Measurements from ENCODE around the gene LIMCH1.
"Not testable (repeated sequence)": the region's sequence is repeated elsewhere in the genome, so short reads cannot be mapped to it uniquely, and the experiment has no call there.

Gene LIMCH1

DNA sequence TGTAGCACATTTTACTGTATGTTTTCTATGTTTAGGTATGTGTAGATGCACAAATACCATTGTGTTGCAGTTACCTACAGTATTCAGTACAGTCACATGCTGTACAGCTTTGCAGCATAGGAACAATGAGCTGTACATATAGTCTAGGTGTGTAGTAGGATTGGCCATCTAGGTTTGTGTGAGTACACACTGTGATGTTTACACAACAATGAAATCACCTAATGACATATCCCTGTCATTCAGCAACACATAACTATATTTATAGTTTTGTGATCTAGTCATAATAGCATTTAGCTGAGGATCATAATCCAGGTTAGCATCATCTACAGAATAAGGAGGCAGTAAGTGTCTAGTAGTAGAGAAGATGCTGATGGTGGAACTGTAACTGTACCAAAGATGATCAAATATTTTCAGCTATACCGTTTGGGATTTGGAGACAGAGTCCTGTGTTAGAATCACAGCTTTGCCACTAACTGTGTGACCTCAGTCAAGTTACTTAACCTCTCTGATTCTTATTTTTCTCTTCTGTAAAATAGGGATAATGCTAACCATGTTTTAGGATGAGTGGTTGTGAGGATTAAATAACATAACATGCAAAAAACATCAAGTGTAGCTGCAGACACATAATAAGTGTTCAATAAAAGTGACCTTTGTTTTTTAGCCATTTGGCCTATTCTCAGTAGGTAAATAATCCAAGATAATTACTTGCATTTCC is 73.3 kb downstream of the LIMCH1 start:
- DNase-seq = no peak

DNA sequence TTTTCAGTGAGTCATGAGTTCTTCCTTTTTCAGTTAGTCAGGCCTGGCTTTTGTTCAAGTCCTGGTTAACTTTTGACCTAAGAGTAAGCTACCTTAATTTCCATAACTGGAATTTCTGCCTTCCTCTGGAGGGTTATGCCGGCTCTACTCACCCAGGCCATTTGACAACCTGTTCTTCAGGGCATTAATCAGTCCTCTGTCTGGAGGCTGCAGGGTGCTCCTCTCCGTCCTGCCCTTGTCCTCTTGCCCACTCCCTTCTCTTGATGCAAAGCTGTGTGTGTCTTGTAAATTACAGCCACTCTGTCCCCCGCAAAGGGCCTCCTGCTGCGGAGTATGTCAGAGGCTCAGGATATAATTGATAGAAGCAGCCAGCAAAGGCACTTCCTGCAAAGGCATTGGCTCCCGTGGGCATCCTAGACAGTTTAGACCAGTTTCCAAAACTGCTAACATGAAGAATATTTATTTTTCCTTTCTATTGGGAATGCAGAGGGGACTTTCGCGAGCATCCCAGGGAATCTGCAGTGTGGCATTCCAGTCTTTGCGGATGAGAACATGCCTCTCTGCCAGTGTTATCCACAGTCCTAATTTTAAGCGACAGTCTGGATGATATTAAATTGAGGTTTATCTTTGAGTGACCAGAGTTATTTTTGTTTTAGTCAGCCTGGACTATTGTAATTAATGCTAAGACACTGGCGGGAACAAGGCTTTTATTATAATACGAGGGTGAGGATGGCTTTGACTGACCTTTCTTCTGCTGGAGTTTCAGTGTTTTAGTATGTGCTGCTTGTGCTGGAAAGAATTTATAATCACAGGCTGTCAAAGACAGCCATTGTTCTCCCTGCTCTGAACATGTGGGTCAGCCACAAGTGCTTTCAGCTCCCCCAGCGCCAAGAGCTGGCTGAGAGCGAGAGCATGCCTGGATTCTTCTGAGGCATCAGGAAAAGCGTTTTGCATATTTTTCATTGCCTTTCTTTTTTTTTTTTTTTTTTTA is 74.2 kb downstream of the LIMCH1 start:
- no peak for DNase-seq

DNA sequence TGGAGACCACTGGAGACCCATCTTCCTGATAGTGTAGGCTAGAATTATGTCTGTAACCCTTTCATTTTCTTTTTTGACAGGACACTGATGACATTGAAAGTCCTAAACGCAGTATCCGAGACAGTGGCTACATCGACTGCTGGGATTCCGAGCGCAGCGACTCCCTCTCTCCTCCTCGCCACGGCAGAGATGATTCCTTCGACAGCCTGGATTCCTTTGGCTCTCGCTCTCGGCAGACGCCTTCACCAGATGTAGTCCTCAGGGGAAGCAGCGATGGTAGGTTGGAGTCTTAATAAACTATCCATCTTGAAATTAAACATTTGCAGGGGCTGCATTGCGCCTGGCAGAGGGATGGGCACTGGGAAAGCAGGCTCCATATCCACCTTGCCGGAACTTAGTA is 75.4 kb downstream of the LIMCH1 start:
- no peak for DNase-seq

DNA sequence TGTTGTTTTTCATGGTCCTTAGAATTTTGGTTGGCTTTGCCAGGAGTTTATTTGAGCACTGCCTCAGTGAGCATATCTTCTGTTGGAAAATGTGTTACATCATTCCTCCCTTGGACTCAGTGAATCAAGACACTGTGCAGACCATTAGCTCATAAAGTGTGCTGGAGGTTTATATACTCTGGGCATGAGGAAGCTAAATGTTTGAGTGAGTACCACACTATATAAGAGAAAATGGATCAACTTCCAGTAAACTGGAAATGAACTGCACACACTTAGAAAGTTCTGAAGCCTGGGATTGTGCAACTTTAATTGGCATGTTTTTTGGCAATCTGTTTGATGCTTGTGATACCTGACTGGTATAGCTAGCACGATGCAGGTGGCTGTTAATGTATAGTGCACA is 75.9 kb downstream of the LIMCH1 start:
- no peak for DNase-seq

DNA sequence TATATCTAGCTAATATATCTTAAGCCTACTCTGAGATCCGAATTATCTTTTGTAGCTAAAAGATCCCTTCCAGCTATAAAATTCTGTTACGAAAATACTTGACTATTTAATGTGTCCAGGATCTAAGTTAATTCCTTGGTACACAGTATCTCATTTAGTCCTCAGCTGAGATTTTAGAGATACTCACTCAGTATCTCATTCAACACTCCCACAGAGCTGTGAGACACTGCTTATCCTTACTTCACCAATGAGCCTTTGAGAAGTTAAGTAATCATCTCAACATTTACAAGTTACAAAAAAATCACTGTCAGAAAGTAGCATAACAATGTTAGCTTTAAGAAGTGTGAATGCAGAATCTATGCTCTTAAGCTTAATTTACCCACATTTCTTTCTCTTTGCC is 76.6 kb downstream of the LIMCH1 start:
- DNase-seq = no peak

DNA sequence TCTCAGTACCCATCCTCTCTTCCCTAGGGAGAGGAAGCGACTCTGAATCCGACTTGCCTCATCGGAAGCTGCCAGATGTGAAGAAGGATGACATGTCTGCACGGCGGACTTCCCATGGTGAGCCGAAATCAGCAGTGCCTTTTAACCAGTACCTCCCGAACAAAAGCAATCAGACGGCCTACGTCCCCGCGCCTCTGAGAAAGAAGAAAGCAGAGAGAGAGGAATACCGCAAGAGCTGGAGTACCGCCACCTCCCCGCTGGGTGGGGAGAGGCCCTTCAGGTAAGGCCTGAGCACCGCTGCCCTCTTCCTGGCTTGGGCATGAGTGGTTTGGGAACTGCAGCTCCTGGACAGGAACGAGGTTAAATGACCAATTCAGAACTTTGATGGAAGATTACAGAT is 81.2 kb downstream of the LIMCH1 start:
- DNase-seq = no peak

DNA sequence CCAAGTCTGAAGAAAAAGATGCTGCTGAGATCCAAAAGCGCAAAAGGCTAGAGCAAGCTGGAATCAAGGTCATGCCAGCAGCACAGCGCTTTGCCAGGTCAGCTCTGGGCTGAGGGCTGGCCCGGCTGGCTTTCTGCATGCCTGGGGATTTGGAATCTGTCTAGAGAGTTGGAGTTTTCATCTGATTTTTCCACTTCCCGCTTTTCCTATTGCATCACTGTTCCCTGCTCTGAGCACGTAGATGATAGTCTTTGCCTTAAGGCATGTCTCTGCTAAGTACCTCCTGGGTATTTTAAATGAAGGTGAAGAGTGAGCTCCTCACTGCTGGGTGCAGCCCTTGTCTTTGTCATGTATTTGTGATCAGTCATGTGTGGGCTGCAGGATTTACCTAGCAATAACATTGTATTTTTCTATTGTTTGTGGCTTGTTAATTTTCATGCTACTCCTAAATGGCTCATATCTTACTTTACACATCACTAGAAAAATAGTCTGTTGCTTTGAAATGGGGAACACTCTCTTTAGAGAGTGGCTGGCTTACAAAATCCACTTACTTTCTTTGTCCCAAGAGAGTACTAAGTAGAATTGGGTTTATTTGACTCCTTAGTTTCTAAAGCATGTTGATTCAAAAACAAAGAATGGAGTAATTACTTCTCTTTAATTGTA is 82.8 kb downstream of the LIMCH1 start:
- DNase-seq = no peak

DNA sequence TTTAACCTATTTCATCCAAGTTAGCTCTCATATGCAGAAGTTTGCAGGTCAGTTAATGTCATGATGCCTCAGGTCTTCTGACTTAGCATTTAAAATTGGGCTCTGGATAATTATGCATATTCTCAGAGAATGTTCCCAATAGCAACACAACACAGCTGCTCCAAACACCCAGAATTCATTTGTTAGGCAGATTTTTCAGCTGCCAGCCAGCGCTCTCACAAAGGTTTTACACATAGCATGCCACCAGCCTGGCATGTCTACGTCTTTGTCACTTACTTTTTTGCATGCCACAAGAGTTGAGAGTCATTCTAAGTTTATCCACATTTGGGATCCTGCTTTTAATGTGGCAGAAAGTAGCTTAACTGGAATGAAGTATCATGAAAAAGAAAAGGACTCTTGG is 84.8 kb downstream of the LIMCH1 start:
- DNase-seq = no peak

DNA sequence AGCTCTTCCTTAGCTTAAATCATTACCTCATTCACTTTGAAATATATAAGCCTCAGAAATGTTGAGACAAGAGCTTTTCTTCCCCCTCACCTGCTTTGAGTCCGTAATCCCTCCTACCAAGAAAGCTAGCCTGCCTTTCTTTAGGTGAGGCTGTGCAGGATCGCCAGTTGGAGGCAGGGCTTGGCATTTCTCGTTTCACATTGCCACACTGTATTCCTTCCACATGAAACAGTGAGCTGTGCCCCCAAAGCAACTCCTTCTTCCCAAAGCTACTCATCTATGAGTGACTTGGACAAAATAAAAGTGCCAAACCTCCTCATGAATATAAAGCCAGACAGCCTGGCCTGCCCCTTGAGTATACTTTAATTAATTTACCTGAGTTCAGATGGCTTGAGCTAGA is 86.8 kb downstream of the LIMCH1 start:
- no peak for DNase-seq

DNA sequence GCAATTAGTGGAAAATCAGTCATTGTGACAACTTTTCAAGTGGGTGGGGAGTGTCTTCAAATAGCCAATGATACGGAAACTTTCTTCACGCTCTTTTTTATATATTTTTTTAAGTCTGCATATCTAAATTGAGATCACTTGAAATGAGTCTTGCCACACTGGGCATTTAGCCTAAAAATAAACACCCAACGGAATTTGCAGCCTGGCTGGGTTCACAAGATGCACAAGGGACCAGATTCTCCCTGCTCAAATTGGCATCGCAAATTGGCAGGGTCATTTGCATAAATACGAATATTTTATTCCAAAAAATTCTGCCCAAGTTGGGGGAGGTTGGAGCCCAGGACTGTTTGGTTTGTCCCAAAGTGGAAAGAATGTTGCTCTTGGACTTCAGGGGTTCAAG is 87.6 kb downstream of the LIMCH1 start:
- no peak for DNase-seq

DNA sequence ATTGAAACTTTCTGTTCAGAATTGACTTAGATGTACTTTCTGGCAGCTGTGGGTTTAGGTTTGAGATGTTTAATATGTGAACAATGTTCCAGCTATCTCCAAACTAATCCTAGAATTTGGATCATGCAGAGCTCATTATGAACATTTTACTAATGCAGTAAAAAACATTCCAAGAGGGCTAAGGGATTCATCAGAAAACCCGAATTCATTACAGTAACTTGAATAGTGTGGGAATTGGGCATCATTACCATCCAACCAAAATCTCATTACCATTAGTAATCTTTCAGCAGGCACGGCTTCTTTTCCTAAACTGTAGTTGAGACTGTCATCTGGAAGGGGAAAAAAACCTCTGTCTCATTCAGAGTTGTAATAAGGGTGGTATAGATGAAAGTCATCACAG is 91.0 kb downstream of the LIMCH1 start:
- DNase-seq = no peak

DNA sequence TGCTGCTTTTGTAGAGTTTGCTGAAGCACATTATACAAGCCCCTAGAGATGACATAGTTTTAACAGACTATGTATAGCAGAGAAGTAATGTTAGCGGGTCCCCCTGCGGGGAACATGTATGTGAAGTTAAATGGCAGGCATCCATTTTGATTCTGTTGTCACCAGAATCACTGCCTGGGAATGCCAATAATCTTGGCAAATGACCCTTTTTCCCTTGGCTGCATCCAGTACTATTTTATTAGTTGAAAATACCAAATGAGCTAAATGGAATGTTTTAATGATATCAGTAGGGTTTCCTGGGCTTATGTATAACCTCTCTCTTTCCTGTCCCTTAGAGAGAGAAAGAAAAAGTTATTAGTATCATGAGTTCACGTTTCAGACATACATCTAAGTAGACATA is 93.6 kb downstream of the LIMCH1 start:
- no peak for DNase-seq

DNA sequence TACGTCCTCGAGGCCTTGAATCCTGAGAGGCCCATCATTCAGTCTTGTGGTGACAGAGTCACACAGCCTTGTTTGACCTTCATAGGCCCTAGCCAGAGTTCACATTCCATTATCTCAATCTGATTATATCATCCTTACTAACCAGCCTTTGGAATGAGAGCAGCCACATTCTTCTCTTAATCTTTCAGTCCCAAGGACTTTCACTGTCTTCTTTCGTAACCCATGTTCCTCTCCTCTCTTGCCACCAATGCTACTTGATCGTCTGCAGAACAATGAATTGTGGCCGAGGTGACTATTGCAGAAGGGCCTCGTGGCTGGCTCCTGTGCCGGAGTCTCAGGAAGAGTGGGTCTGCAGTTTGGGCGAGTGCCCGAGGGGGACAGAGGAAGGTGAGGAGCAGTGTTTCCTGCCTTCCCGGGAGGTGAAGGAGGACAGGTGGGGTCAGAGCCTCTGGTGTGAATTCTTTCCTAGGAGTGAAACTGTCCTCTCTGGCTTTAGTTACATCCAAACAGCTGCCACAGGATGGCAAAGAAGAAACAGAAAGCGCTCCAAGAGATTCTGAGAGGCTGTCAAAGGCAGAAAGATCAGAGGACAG is 94.6 kb downstream of the LIMCH1 start:
- DNase-seq = no peak

DNA sequence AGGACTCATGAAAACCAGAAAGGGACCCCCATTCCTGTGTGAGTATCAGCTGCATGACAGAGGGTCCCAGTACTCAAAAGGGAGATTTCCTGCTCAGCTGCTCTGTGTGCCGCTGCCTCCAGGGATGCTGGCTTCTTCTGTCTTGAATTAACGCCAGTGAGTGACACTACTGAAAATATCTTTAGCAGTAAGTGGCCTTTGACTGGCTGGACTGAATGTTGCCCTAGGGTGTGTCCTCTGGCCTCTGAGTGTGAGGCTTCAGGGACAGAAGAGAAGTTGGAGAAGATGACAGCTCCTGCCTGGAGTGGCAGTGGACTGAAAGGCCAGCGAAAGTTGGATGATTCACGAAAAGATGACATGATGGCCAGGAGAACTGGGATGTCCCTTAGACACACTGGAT is 95.4 kb downstream of the LIMCH1 start:
- no peak for DNase-seq

DNA sequence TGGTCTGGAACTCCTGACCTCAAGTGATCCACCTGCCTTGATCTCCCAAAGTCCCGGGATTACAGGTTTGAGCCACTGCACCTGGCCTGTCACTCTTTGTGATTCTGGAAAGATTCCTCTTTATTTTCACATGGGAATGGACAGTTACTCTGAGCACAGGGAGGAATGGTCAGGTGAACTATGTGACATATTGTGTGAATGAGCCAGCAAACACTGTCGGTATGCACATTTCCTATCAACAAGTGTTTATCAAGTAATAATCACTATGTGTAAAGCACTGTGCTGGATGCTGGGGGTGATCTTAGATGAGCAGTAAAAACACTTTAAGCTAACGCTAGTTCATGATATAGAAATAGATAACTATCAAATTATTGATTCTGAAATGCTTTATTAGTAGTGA is 97.5 kb downstream of the LIMCH1 start:
- DNase-seq = no peak

DNA sequence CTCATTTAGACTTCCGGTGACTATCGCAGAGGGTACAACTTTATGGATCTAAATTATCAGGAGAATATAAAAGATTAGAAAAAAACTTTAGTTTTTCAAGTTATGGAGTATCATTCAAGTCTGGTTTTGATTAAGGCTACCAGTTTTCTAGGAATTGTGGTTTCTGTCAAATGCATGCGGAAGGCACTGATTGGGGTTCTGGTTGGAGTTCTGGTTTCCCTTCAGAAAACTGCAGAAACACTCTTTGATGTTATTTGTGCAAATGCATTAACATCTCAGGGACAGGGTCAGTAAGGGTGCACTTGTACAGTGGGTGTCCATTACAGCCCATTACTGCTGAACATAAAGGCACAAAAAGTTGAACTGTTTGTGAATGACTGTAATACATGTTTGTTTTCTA is 100.2 kb downstream of the LIMCH1 start:
- no peak for DNase-seq

DNA sequence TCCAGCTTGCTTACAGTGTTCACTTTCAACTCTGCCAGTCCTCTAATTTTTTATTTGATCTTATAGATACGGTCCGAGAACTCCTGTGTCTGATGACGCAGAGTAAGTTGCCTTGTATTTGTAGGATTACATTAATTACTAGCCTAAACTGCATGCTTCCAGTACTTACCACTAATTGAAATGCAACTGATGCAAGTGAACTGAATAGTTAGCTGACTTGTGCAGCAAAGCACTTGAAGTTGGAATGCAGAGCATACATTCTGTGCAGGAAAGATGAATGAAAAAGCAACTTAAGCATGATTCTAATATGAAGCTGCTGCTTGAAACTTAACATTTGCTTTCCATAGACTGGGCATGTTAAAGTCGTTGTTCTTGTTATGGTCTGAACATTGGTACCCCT is 100.9 kb downstream of the LIMCH1 start:
- no peak for DNase-seq

DNA sequence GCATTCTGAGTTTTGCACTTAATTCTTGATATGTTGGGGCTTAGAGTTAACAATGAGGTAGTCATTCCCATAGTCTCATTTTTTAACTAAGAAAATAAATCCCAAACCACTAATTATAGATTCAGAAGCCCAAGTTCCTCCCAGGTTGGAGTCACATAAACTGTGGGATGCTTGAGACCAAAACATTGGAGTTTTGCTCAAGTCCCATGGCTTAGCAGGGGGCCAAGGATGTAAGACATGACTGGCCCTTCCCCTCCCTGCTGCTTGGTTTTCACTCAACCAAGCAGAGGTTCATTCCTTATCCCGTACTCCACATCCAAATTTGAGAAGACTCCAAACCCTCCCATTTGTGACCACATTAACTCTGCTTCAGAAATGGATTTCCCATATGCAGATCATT is 101.3 kb downstream of the LIMCH1 start:
- DNase-seq = no peak

DNA sequence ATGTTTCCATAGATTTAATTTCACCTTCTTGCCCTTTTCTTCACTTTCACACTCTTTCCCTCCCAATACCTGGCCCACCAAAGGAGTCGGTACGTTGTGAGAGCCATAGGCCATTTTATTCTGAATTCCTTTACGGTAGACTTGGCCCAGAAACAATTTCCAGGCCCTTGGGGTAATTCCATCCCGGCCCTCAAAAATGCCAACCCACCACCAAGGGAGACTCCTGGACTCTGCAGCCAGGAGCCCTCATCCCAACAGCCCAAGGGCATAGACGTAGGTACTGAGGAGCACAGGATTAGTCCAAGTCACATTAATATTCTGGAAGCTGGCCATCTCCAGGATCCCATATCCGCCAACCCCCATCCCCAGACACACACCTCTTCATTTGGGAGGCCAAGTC is 102.9 kb downstream of the LIMCH1 start:
- no peak for DNase-seq

DNA sequence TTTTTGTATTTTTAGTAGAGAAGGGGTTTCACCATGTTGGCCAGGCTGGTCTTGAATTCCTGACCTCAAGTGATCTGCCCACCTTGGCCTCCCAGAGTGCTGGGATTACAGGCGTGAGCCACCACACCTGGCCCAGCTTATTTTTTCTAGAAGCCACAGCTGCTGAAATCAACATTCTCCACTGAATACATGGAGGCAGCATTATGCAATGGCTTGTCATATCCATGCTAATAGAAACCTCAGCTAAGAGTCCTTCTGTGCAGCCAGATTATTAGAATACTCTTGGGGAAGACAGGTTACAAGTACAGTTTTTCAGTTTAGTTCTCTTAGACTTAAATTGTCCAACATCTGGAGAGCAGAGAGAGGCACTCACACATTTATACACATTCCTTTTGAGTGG is 104.8 kb downstream of the LIMCH1 start:
- DNase-seq = not testable (repeated sequence)

DNA sequence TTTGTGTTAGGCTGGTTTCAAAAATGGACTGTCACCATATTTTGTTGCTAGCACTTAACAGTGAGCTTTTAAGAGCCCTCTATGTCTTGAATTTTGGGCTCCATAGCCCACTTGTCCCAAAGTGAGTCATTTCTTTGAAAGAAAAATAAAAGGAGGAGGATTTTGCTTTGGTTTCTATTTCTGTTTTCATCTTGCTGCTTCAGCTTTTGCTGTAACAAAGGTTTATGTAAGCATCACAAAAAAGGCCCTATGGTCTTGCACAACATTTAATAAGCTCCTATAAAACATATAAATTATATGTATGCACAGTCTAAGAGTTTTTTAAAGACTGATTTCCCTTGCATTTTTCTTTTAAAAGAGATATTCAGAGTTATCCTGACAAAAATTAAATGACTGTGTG is 105.4 kb downstream of the LIMCH1 start:
- no peak for DNase-seq

DNA sequence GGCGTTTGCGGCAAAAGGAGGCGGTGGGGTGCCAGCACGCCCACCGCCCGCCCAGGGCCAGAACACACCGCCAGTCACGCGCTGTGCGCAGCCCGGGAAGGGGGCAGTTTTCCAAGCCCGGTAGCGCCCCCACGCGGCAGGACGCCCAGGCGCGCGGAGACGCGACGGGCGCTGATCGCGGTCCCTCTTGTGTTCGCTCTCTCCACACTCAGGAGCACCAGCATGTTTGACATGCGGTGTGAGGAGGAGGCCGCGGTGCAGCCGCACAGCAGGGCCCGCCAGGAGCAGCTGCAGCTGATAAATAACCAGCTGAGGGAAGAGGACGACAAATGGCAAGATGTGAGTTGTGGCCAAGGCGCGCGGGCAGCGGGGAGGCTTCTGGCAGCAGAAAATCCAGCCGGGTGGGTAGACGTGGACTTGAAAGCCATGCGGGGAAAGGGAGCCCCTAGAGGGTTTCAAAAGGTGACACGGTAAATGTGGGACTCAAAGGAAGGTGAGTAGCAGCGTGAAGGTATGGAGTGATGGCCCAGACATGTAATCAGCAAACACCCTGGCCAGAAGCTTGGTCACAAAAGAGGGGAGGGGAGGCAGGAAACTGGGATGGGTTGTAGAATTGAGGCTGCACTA is 106.4 kb downstream of the LIMCH1 start:
- DNase-seq = no peak

DNA sequence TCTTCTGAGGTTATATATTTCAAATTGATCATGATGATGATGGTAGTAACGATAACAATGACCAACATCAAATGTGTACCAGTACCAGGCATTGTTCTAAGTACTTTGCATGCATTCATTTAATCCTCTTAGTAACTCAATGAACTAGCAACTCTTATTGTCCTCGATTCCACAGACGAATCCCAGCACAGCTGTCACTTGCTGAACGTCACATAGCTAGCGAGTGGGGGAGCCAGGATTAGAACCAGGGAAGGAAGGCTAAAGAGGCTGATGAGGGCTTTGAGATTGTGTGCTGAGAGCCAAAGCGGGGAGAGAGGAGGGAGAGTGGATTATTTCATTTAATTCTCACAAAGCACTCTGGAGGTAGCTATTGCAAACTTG is 106.9 kb downstream of the LIMCH1 start:
- DNase-seq = no peak

Data from AML-193 (cell line).